Medulla oblongata (tissue), 1 donor: ENCODE results near the gene SRPK1.

Source experiments
- DNase-seq: peaks from one replicate; pipeline ENCODE4 v3.0.0-alpha.2; 2015; ENCODE audit errors: extremely low spot score

The SRPK1 gene

GRCh38 chr6:35817515-35817914, 103.4 kb downstream of the SRPK1 start:
- no peak for DNase-seq

- DNase-seq, result no peak
Measured at GRCh38 chr6:35811699-35811995, 109.3 kb downstream of the SRPK1 start.

DNA sequence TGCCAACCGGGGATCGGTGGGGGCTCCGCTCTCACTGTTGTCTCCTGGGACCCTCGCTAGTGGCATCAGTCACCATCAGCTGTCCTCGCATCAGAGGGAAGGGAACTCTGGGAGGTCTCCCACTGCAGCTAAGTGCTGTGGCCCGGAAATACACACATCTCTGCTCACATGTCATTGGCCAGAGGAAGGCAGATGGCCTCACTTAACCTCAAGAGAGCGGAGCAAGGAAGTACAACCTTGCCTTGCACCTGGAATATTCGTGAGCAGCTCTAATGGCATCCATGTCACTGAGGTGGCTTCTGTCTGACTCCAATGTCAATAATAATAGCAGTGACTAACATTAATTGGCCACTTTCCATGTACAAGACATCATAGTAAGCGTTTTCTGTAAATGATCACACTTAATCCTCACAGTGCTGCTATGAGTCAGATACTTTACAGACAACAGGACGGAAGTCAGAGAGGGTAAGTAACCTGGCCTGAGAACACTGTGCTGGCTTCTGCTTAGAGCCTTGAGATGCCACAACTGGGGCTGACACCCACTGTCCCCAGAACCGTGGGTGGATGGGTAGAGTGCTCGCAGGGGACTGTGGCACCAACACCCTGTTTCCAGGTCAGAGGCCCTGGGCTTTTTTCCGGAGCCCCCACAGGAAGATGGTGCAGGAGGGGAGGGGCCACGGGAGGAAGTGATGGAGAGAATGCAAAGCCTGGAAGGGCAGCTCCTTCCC, 109.8 kb downstream of the SRPK1 start:
- DNase-seq, result no peak

DNA sequence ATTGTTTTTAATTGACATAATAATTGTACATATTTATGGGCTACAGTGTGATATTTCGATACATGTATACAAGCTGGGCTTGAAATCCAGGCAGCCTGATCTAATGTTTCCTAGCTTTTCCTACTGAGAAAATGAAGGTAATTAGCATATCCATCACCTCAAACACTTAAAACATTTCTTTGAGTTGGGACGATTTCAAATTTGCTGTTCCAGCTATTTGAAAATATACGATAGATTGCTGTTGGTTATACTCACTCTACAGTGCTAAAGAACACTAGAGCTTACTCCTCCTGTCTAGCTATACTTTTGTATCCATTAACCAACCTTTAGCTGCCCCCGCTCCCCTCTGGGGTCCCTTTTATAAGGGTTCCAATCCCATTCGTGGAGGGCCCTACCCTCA, 111.1 kb downstream of the SRPK1 start:
- no peak for DNase-seq

DNA sequence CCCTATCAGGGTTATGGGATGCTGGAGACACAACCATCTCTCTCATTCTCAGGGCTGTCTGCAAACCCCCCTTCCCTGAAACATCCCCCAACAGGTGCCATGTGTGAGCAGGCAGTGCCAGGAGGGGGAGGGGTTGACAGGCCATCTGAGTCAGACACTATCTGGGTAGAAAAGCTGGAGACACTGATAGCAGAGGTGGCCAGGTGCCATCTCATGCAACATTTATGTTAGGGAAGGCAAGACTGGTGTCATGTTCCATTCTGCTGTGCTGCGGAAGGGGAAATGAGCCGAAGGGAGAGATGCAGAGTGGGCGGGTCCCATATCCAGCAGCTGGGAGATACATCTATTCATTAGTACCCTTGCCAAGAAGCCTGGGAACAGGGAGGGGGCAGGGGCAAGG, 112.2 kb downstream of the SRPK1 start:
- DNase-seq, result no peak

DNA sequence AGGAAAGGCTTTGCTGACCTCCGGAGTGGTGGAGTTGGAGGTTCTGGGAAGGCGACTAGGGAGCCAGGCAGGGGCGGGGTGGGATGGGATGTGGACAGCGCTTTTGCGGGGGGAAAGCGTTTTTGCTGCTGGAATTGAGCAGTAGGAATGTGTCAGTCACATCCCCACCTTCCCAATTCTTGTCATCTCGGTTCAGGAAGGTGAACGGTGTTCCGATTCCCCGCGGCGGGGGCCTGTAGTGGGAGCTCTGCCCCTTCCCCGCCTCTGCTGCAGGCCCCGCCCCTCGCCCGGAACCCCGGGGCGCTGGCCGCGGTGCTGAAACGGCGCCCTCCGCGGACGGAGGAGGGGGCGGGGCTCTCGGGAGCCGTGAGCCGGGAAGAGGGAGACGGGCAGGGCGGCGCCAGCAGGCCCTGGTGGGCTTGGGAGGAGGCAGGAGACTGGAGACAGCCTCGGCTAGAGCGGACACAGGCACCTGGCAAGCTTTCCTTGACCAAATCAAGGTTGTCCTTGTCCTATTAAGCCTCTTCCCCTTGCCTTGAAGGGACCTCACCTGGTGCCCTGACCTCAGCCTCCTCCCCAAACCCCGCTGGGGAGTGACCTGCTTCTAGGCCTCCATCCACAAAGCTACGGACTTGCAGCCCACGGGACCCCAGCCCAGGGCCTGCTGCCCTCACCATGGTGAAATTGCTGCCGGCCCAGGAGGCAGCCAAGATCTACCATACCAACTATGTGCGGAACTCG, 115.7 kb downstream of the SRPK1 start, which contains the start of gene LHFPL5:
Gene LHFPL5, plus strand, starts transcription at position 357 of the 741 bp plus-strand sequence. Its CDS starts 319 bp downstream, at position 676.
- peak; percentile 6 for DNase-seq

GRCh38 chr6:35801148-35801547, 119.8 kb downstream of the SRPK1 start:
- DNase-seq, result no peak

DNA sequence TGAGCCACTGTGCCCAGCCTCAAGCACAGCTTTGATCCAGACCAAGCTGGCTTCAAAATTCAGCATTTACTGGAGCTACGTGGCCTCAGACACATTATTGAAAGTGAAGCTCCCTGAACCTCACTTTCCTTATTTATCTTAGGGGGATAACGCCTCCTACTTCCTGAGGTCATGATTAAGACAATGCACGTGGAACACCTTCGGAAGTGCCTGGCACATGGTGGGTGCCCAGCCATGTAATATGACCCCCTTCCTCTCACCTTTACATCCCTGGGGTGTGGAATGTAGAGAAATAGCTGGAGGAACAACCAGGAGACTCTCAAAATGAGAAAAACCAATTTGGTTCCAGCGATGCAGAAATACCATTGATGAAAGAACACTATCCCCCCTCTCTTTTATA, 122.2 kb downstream of the SRPK1 start:
- no peak for DNase-seq

- DNase-seq, result no peak
Measured at GRCh38 chr6:35797837-35798526, 122.9 kb downstream of the SRPK1 start.

- no peak for DNase-seq
Measured at GRCh38 chr6:35796236-35796635, 124.7 kb downstream of the SRPK1 start.

DNA sequence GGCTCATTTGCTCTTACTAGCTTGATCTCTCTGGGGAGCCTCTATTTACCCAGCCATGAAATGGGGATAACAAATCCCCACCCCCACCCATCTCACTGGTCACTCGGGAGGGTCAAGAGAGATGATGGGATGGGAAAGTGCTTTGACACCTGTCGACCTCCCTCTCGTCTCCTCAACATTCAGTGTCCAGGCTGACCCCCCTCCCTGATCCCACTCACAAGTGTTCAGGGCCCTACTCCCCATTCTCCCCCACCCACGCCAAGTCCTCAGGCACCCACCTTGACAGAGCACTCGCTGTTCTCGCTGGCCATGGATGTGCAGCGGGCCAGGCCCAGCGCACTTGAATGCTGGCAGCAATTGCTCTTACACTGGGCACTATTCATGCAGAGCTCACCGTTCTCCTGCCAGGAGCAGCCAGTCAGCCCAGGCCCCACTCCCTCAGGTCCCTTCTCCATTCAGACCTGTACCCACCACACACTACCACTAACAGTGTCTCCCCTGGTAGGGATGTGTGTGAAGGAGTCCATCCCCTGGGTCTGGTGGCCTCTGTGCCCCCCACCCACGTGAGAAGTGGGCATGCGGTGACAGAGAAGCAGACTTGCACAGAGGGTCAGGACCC, 125.3 kb downstream of the SRPK1 start:
- DNase-seq, result no peak

DNA sequence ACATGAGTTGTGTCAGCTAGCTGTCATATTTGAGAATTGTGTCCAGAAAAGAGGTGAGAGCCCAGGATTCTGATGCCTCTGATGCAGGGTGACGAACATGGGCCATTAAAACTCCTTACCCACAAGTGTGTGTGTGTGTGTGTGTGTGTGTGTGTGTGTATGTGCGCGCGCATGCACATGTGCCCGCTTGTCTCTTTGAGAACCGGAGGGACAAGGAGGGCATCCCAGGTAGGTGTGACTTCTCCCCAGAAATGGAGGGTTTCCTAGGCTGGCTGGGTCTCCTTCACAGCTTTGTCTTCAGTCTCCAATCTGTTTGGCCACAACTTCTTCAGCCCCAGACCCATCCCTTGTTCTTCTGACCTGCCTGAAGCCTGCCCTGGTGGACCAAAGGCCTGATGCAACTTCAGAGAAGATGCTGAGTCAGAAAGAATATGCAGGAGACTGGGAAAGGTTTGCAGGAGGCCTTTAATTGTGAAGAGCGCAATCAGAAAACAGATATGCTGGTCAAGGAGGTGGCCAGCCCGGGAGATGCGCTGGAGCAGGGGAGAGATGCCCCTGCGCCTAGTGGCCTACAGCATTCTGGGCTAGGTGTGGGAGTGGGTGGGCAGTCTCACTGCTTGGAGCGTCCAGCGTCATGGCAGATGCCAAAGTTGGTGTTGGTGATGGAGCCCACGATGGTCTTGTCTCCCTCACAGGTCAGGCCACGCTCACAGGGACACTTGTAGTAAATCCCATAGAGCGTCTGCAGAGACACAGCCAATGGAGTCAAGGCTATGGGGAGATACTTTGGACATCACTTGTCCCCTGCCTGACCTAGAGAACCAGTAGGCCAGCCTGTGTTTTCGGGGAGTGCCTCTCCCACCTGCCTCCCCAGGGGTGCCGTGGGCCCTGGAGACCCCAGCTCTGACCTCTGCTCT, 126.1 kb downstream of the SRPK1 start:
- DNase-seq, result no peak

- DNase-seq, result no peak
Measured at GRCh38 chr6:35790683-35791082, 130.2 kb downstream of the SRPK1 start.

DNA sequence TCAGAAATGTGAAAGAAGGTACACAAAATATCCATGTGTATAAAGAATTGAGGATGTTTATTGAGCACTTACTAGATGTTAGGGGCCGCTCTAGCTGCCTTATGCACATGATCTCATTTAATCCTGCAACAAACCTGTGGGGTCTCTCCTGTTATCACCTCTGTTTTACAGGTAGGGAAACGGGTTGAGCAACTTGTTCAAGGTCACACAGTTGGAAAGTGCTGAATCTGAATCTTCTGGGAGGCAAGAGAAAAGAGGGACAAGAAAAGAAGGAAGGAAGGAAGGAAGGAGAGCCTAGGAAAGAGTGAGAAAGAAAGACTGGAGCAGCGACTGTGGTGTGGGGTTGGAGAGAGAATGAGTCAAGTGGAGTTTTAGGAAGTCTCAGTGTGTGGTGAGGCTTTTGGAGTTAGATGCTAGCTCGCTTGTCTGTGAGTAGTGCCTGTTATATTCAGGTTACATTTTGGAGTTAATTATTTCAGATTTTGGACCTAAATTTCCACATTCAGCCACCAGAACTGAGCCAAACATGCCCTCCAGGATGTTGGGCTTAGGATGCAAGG, 132.4 kb downstream of the SRPK1 start:
- DNase-seq, result no peak

- DNase-seq, result no peak
Measured at GRCh38 chr6:35787266-35788218, 133.4 kb downstream of the SRPK1 start.

GRCh38 chr6:35786810-35787209, 134.1 kb downstream of the SRPK1 start:
- DNase-seq, result no peak

GRCh38 chr6:35786272-35786671, 134.6 kb downstream of the SRPK1 start:
- DNase-seq, result no peak

- DNase-seq, result no peak
Measured at GRCh38 chr6:35784200-35784599, 136.7 kb downstream of the SRPK1 start.
